ENCODE data around the gene PPP2R5C. TPM values are rescaled to one million over a fixed set of nuclear protein-coding genes. Genes with fewer than 3 reads are reported as not detected.

The PPP2R5C gene
- total and polyA plus RNA-seq, 9 of the 15 experiments (the other 6 are each of a cell fraction or from before 2014, with no cell fraction given): 284 to 617 (median 395) TPM

- TF ChIP-seq PRDM10 (IDR thresholded peaks at IDR 0.05; ENCODE audit: partially characterized antibody) (no peak), NONO (IDR thresholded peaks at IDR 0.05; ENCODE audit: low read depth in 2 of 2, low read length in 1 of 2) (peak; percentile 43 to 45; a peak in 2 of 4 replicates), RBM15 (IDR thresholded peaks at IDR 0.05; ENCODE audit: insufficient read depth, low read length) (no peak), TBL1XR1 (IDR thresholded peaks at IDR 0.05; ENCODE audit: low read length in 2 of 2) (no peak), HMGXB4 (CRISPR knock-in tag; IDR thresholded peaks at IDR 0.05) (no peak), SMARCB1 (IDR thresholded peaks at IDR 0.05; ENCODE audit: insufficient read length, low read depth) (no peak), PHB2 (IDR thresholded peaks at IDR 0.05; ENCODE audit: low read depth) (no peak), LARP7 (IDR thresholded peaks at IDR 0.05) (no peak), RBM22 (IDR thresholded peaks at IDR 0.05; ENCODE audit: low read depth, low read length, poor library complexity, severe bottlenecking) (no peak), ELK1 (CRISPR knock-in tag; IDR thresholded peaks at IDR 0.05) (no peak), HNRNPL (IDR thresholded peaks at IDR 0.05; ENCODE audit: low read depth, low read length) (no peak), ZNF644 (tag; IDR thresholded peaks at IDR 0.05; ENCODE audit: low read depth) (no peak)
- TF ChIP-seq, protein P1, sequence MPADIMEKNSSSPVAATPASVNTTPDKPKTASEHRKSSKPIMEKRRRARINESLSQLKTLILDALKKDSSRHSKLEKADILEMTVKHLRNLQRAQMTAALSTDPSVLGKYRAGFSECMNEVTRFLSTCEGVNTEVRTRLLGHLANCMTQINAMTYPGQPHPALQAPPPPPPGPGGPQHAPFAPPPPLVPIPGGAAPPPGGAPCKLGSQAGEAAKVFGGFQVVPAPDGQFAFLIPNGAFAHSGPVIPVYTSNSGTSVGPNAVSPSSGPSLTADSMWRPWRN (IDR thresholded peaks at IDR 0.05; ENCODE audit: low read depth): no peak
- TF ChIP-seq, protein P2, sequence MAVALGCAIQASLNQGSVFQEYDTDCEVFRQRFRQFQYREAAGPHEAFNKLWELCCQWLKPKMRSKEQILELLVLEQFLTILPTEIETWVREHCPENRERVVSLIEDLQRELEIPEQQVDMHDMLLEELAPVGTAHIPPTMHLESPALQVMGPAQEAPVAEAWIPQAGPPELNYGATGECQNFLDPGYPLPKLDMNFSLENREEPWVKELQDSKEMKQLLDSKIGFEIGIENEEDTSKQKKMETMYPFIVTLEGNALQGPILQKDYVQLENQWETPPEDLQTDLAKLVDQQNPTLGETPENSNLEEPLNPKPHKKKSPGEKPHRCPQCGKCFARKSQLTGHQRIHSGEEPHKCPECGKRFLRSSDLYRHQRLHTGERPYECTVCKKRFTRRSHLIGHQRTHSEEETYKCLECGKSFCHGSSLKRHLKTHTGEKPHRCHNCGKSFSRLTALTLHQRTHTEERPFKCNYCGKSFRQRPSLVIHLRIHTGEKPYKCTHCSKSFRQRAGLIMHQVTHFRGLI (CRISPR knock-in tag; IDR thresholded peaks at IDR 0.05): no peak
These were observed 496 bp downstream of the PPP2R5C start (continued) for GRCh38 chr14:101761881-101762529.
